ENCODE data around the gene GPR141.
"Not testable (repeated sequence)": the region's sequence is repeated elsewhere in the genome, so short reads cannot be mapped to it uniquely, and the experiment has no call there.

GPR141 gene

DNA sequence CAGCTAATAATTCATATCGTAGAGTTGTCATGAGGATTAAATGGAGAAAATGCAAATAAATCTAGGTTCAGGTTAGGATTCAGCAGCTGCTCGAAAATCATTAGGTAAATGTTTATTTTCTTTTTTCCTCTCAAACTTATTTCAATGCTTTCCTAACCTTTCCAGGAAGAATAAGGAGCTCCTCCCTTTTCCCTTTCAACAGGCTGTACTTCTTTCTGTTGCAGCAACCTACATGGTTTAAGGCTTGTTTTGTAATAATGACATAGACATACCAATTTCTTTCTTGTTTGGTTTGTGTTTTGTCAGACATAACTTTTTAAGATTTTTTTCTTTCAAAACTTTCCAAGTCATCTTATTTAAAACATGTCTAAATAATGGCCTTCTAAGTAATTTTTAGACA, 18.2 kb downstream of the GPR141 start:
- no peak for DNase-seq (ENCODE audit: low read depth)
- TF ChIP-seq, protein P1, sequence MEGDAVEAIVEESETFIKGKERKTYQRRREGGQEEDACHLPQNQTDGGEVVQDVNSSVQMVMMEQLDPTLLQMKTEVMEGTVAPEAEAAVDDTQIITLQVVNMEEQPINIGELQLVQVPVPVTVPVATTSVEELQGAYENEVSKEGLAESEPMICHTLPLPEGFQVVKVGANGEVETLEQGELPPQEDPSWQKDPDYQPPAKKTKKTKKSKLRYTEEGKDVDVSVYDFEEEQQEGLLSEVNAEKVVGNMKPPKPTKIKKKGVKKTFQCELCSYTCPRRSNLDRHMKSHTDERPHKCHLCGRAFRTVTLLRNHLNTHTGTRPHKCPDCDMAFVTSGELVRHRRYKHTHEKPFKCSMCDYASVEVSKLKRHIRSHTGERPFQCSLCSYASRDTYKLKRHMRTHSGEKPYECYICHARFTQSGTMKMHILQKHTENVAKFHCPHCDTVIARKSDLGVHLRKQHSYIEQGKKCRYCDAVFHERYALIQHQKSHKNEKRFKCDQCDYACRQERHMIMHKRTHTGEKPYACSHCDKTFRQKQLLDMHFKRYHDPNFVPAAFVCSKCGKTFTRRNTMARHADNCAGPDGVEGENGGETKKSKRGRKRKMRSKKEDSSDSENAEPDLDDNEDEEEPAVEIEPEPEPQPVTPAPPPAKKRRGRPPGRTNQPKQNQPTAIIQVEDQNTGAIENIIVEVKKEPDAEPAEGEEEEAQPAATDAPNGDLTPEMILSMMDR (IDR thresholded peaks at IDR 0.05; ENCODE audit: control insufficient read depth, extremely low read depth, insufficient read depth): no peak

DNA sequence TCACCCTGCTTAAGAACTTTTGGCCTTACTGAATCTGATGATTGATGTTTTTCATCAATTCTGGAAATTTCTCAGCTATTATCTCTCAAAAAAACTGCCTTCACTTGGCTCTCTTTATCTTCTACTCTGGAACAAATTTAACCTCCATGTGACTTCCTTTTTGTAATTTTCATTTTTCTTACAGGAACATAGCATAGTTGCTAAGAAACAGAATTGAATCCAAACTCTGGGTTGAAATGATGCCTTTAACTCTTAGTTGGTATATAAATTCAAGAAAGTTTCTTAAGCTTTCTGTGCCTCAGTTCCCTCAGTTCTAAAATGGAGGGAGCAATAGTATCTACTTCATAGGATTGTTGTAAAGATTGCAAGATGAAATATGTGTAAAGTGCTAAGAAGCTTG, 19.8 kb downstream of the GPR141 start:
- no peak for DNase-seq (ENCODE audit: low read depth)
- TF ChIP-seq, protein P1 (IDR thresholded peaks at IDR 0.05; ENCODE audit: control insufficient read depth, extremely low read depth, insufficient read depth): no peak
- H3K4me3 ChIP-seq (ENCODE audit: low read depth, low read length): no peak overlapping the region

More for the DNA sequence above, 18.2 kb downstream of the GPR141 start:
- no peak overlapping the region for H3K4me3 ChIP-seq (ENCODE audit: low read depth, low read length)

DNA sequence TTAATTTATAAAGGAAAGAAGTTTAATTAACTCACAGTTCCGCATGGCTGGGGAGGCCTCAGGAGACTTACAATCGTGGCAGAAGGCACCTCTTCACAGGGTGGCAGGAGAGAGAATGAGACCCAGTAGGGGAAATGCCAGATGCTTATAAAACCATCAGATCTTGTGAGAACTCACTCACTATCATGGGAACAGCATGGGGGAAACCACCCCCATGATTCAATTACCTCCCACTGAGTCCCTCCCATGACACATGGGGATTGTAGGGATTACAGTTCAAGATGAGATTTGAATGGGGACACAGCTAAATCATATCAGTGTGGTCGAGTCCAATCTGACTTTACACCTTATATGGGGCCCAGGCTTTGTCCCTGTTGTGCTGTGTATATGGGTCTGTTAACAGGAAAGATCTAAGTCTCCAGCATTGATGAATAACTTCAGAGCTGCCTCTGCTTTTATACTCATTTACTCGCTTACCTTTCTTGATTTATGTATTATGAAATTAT, 20.8 kb downstream of the GPR141 start:
- DNase-seq (ENCODE audit: low read depth); H3K4me3 ChIP-seq (ENCODE audit: low read depth, low read length): not testable (repeated sequence)

DNA sequence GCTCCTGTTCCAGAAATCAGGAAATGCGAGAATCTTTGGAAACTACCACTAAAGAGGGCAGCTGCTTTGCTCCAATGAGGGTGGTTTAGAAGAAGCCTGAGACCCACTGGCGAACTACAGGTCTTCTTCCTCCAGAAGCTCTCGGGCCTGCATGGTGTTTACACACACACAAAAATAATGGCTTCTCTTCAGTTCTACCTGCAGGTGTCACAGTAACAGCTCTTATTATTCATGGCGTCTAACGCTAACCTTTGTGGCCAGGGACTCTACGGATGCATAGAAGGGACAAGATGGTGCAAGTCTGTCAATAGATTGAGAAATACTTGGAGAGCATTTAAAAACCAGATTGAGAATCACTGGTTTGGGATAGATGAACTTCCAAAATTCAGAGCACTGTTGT, 22.4 kb downstream of the GPR141 start:
- DNase-seq (ENCODE audit: low read depth): no peak
- H3K4me3 ChIP-seq (ENCODE audit: low read depth, low read length): no peak overlapping the region
- TF ChIP-seq, protein P1 (IDR thresholded peaks at IDR 0.05; ENCODE audit: control insufficient read depth, extremely low read depth, insufficient read depth): no peak

DNA sequence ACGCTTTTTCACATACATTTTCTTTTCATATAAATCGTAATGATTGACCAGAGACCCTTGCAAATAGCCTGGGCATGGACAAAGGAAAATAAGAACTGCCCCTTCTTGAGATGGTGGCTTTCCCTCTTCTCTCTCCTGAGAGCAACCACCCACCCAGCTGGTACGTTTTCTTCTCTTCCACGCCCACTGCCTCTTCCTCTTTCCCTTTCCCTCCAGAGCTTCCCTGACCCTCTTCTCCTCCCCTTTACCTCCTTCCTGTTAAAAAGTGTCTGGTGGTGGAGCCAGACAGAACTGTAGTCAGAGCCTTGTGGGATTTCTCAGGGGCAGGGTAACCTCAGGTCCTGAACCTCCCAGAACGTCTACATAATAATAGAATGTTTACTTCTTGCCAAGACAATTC, 23.2 kb downstream of the GPR141 start:
- TF ChIP-seq, protein P1 (IDR thresholded peaks at IDR 0.05; ENCODE audit: control insufficient read depth, extremely low read depth, insufficient read depth): no peak
- H3K4me3 ChIP-seq (ENCODE audit: low read depth, low read length): no peak overlapping the region
- no peak for DNase-seq (ENCODE audit: low read depth)

DNA sequence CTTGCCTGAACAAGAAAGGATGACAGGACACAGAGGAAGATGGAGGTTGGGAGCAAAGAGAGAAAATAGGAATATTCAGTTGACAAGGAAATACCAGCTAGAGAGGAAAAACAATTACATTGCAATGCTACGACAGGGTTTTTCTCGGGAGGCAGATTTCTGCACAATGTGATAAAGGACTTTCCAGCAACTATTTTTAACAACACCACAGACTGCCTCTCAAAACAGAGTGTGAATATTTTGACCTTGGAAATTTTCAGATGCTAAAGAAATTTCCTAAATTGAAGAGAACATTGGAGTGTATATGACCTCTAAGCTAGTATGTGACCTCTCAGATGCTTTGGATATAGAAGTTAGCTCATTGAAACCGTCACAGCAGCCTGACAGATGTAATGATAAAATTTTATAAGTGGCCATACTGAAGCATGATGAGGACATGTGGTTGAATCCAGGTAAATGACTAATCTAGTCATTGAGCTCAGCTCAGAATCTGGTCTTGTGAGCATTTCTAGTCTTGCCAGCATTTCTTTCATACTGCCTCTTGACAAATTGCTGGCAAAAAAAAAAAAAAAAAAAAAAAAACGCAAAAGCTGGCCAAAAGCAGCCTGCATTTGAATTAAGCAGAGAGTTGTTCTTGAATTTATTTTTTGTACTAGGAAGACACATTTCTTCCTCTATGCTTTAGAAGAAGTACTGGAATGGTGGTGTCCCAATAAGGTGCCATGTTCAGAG, 24.4 kb downstream of the GPR141 start:
- TF ChIP-seq, protein P1 (IDR thresholded peaks at IDR 0.05; ENCODE audit: control insufficient read depth, extremely low read depth, insufficient read depth): no peak
- DNase-seq (ENCODE audit: low read depth): no peak
- no peak overlapping the region for H3K4me3 ChIP-seq (ENCODE audit: low read depth, low read length)

DNA sequence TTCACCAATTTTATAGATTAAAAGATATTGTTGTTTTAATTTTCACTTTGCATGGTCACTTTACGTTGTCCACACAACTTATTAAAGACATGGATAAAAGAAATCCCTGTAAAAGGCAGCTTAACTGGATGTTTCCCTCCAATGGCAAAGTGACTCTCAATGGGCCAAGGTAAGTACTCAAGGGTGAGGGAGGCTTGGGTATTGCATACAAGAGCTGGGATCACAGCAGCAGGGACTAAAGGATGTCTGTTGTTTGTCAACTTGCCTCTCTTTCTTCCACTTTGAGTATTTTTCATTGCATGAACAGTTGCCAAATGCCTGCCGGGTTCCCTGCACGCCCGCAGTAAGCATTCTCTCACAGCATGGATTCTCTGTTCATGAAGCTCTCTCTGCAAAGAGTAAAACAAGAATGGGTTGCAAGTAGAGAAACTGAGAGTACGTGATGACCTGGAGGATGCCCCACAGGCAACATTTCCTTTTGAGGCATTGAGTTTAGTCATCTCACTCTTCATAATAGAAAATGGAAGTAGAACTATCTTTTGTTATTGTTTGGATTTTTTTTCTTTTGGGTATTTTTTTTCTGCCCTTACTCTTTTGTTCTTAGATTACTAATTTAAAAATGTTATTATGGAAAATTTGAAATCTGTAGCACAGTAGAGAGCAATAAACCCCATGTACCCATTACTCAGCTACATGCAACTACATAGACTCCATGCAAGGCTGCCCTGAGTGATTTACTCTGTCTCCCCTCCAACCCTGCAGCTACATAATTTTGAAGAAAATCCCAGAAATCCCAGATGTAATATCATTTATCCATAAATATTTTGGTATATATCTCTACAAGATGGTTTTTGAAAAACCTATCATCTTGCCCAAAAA, 26.3 kb downstream of the GPR141 start:
- no peak for DNase-seq (ENCODE audit: low read depth)
- TF ChIP-seq, protein P1 (IDR thresholded peaks at IDR 0.05; ENCODE audit: control insufficient read depth, extremely low read depth, insufficient read depth): no peak
- no peak overlapping the region for H3K4me3 ChIP-seq (ENCODE audit: low read depth, low read length)
